Fibroblast of the aortic adventitia (primary cell): Measurements from ENCODE around the gene TMEM91. TPM values are rescaled to one million over a fixed set of nuclear protein-coding genes. Genes with fewer than 3 reads are reported as not detected.
"Not testable (repeated sequence)": the region's sequence is repeated elsewhere in the genome, so short reads cannot be mapped to it uniquely, and the experiment has no call there.

Experiments used
- DNase-seq: peaks from one replicate; pipeline ENCODE4 v3.0.0-alpha.2; 2010; ENCODE audit warnings: low read depth
- H3K4me3 ChIP-seq: 2 replicates; pipeline ENCODE4 v1.5.1; 2011; ENCODE audit warnings: low read depth, mild to moderate bottlenecking, control low read depth, low read length, moderate library complexity
- CTCF ChIP-seq: IDR thresholded peaks from 2 replicates; pipeline ENCODE4 v1.5.1; 2011; ENCODE audit warnings: mild to moderate bottlenecking, low read length, control low read depth, inconsistent platforms; ENCODE audit not compliant: insufficient read depth
- total RNA-seq: library from RNA; depleted of rRNA; stranded (reverse); fragments of >200 nt; gene quantifications from 2 replicates; pipeline ENCODE4 v1.2.3, GENCODE V29; 2012; ENCODE audit warnings: low replicate concordance

Gene TMEM91
- total RNA-seq, 1 donor, result 5.6 TPM

GRCh38 chr19:41376998-41377365 lies 649 bp downstream of the TMEM91 start:
- TF ChIP-seq CTCF, result no peak
- no peak for DNase-seq
- peak overlapping the region; percentile 66 for H3K4me3 ChIP-seq

- TF ChIP-seq CTCF, result no peak
- no peak overlapping the region for H3K4me3 ChIP-seq
- no peak for DNase-seq
Measured at GRCh38 chr19:41377977-41378709, 1.8 kb downstream of the TMEM91 start.

GRCh38 chr19:41381536-41381935 lies 5.2 kb downstream of the TMEM91 start:
- not testable (repeated sequence) for H3K4me3 ChIP-seq, DNase-seq

- no peak for DNase-seq
- no peak overlapping the region for H3K4me3 ChIP-seq
- TF ChIP-seq CTCF, result no peak
Measured at GRCh38 chr19:41384351-41384750, 8.0 kb downstream of the TMEM91 start.

GRCh38 chr19:41386442-41386841 lies 10.1 kb downstream of the TMEM91 start:
- DNase-seq, result no peak

GRCh38 chr19:41391618-41392017 lies 15.3 kb downstream of the TMEM91 start:
- no peak for TF ChIP-seq CTCF
- no peak for DNase-seq
- H3K4me3 ChIP-seq, result no peak overlapping the region

More at GRCh38 chr19:41386442-41386841, 10.1 kb downstream of the TMEM91 start:
- TF ChIP-seq CTCF, result no peak
- H3K4me3 ChIP-seq, result no peak overlapping the region

GRCh38 chr19:41392775-41393174 lies 16.4 kb downstream of the TMEM91 start:
- TF ChIP-seq CTCF, result no peak
- no peak overlapping the region for H3K4me3 ChIP-seq
- DNase-seq, result no peak
